LNCaP clone FGC (cell line): ENCODE data around the gene ATXN1.
A peak's percentile ranks its signal among the peaks of the same experiment; 100 is the strongest.

Experiments used
- DNase-seq: peaks from one replicate; pipeline ENCODE4 v3.0.0-alpha.2; 2011; ENCODE audit warnings: low read depth
- H3K4me3 ChIP-seq: 2 replicates; pipeline ENCODE4 v1.5.1; 2011; ENCODE audit warnings: mild to moderate bottlenecking, low read depth, low read length, control low read depth
- TF ChIP-seq, protein P1 (sequence below): IDR thresholded peaks from 2 replicates; pipeline ENCODE4 v1.5.1; 2012; ENCODE audit warnings: mild to moderate bottlenecking; ENCODE audit not compliant: control insufficient read depth, insufficient read depth; ENCODE audit errors: extremely low read depth

Gene ATXN1

DNA sequence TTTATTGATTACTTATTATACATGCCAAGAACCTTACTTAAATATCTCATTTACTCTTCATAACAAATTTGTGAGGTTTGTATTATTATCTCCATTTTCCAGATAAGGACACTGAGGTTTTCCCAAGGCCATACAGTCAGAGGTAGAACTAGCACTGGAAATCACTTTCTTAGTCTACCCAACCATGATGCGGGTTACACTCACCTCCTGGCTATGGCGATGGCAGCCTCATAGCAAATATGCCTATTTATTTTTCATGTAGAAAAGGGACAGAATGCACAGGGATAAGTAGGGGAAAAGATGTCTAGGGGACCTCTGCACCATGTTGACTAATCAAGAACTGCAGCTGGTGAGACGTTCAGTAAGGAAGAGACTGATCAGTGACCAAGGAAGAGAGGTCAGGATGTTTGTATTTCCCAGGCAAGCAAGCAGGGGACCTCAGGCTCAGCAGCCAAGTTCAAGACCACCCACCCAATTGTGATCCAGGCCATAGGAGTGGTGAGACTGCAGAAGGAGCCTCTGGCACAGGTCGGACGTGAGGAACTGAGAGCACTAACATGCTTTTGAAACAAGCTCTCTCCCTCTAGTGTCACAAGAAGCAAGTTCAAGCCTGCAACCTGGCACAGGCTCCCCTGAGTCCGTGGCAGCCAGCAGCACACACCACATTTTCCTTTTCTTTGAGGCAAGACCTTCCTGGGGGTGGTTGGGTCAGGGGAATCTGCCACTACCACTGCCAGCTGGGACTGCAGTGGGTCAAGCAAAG lies 425.0 kb downstream of the ATXN1 start:
- TF ChIP-seq, protein P1, sequence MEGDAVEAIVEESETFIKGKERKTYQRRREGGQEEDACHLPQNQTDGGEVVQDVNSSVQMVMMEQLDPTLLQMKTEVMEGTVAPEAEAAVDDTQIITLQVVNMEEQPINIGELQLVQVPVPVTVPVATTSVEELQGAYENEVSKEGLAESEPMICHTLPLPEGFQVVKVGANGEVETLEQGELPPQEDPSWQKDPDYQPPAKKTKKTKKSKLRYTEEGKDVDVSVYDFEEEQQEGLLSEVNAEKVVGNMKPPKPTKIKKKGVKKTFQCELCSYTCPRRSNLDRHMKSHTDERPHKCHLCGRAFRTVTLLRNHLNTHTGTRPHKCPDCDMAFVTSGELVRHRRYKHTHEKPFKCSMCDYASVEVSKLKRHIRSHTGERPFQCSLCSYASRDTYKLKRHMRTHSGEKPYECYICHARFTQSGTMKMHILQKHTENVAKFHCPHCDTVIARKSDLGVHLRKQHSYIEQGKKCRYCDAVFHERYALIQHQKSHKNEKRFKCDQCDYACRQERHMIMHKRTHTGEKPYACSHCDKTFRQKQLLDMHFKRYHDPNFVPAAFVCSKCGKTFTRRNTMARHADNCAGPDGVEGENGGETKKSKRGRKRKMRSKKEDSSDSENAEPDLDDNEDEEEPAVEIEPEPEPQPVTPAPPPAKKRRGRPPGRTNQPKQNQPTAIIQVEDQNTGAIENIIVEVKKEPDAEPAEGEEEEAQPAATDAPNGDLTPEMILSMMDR: no peak
- H3K4me3 ChIP-seq: no peak overlapping the region
- DNase-seq: no peak

DNA sequence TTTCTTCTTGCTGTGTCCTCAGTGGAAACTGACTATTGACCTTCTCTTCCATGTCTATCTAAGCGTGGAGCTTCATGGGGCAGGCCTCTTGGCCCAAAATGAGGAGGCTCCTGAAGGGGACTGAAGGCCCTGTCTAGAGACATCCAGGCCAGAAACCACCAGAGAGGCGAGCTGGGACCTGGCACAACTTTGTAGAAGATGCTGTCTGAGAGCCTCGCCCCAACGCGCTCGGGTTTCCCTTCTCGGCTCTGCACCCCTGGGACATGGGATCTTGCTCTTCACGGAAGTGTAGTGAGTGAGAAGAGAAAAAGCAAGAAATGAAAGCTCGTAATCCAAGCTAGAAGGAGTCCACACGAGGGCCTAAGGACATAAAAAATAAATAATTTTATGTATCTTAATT lies 426.1 kb downstream of the ATXN1 start:
- no peak for DNase-seq
- no peak overlapping the region for H3K4me3 ChIP-seq
- TF ChIP-seq, protein P1: no peak

DNA sequence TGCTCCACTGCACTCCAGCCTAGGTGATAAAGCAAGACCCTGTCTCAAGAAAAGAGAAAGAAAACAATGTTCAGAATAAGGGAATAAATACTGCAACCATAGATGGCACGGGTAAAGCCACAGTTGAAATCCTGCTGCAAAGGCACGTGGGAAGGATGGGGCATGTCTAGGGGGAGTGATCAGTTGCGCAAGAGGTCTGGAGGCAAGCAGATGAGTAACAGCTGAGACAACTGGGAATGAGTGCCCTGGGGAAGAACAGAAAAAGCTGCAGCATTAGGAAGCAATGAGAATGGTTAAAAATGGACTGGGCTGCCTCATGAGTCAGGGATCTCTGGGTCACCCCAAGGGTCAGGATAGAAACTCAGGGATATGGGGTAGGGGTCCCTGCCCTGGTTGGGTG lies 426.6 kb downstream of the ATXN1 start:
- DNase-seq: no peak
- no peak overlapping the region for H3K4me3 ChIP-seq
- TF ChIP-seq, protein P1: no peak

DNA sequence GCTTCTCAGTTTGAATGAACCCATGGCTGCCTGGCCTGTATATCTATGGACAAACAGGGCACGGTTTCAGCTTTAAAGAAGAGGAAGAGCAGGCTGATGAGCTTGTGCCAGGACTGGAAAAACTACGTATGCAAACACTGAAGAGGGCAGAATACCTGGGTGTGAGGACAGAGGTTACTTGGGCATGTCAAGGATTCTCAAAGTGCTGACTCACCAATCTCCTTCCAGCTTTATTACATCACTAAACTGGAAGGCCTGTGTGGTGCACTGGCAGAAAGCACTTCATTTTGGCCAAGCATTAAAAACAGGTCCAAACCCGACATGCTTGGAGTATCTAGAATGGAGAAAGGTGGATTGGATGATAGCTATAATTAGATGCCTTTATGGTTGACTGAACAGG lies 427.7 kb downstream of the ATXN1 start:
- DNase-seq: peak; percentile 74
- no peak overlapping the region for H3K4me3 ChIP-seq
- TF ChIP-seq, protein P1: no peak

DNA sequence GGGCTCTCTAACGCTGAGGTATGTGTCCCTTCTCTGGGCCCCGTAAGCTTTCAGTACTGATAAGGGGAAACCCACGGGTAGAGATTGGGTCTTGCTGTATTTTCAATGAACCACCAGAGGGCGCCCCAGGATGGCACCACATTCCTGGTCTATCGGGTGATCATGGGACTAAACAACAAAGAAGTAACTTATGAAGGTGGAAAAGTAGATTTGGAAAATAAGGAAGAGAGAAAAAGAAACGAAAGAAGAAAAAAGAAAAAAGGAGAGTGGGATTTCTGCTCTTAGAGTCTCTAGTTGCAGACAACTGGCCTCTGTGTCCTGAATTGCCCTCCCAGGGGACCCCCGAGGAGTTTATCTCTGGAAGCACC lies 429.1 kb downstream of the ATXN1 start:
- peak; percentile 37 for DNase-seq
- TF ChIP-seq, protein P1: peak; percentile 82
- no peak overlapping the region for H3K4me3 ChIP-seq

DNA sequence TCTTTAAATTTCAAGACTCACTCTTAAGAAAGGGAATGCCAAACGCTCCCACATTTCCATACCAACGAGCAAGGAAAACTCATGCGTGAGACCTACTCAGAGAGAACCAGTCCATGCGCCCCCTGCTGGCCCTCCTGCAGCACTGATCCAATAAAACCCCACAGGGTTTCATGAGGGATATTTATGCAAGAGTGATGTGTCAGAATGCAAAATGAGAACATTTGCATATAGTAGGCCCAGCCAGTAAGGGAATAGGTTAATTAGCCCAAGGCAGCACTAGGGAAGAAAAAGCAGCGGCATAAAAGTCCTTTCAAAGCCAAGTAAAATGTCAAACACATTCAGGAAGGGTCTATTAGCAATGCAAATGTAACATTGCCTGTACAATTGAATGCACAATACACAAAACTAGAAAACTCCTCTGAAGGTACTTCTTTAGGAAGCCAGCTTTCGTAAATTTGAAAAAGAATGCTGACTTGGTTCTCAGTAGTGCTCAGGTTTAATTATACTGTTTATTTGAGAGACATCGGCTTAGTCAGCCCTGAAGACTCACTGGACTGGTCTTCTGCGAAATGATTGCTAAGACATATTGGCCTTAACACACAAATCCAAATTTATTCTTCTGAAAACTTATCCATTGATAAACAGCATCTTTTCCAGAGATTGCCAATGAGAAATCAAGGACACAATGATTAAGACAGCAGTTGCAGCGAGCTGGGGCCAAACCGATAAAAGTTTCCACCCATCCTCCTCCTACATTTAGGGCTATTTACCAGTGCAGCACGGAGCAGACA lies 429.7 kb downstream of the ATXN1 start:
- TF ChIP-seq, protein P1: peak; percentile 91
- no peak overlapping the region for H3K4me3 ChIP-seq
- peak; percentile 35 for DNase-seq
